IMR-90 (cell line): ENCODE data around the gene MAML3.

Source experiments
- POLR2A ChIP-seq: IDR thresholded peaks from 2 replicates; pipeline ENCODE4 v1.6.1; 2012; ENCODE audit warnings: mild to moderate bottlenecking, low read depth, low read length
- SMC3 ChIP-seq: fragments of 150-350 bp; IDR thresholded peaks from 2 replicates; pipeline ENCODE4 v1.6.1; 2016; ENCODE audit warnings: low read depth, mild to moderate bottlenecking, antibody characterized with exemption, low read length, moderate library complexity
- TF ChIP-seq, protein P1 (sequence below): conservative IDR thresholded peaks from 2 replicates; pipeline ENCODE4 v1.5.1; 2012; ENCODE audit warnings: mild to moderate bottlenecking, low read depth, low read length, improper control_type of control experiment

DNA sequence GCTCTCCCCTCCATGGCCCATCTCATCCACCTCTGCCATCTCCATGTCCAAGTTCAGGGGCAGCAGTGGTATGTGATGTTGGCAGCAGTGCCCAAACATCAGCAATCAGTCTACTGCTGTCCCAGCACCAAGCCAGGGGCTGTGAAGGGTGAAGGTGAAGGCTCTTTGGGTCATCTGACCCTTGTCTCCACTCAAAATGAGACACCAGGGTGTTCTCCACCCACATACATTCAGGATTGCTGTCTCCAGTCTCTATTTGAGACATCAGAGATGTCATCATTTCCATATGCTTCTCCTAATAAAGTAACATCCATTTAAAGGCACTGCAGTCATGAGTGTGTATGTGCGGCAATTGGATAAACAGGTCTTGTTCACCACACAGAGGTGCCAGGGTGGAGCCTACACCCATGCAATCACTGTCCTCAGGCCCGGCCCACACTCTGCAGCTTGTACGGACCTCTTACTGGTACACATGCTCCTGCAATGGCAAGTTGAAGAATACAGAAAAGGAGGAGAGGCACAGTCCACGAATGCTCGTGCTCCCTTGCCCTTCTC is 22.2 kb downstream of the MAML3 start:
- TF ChIP-seq, protein P1, sequence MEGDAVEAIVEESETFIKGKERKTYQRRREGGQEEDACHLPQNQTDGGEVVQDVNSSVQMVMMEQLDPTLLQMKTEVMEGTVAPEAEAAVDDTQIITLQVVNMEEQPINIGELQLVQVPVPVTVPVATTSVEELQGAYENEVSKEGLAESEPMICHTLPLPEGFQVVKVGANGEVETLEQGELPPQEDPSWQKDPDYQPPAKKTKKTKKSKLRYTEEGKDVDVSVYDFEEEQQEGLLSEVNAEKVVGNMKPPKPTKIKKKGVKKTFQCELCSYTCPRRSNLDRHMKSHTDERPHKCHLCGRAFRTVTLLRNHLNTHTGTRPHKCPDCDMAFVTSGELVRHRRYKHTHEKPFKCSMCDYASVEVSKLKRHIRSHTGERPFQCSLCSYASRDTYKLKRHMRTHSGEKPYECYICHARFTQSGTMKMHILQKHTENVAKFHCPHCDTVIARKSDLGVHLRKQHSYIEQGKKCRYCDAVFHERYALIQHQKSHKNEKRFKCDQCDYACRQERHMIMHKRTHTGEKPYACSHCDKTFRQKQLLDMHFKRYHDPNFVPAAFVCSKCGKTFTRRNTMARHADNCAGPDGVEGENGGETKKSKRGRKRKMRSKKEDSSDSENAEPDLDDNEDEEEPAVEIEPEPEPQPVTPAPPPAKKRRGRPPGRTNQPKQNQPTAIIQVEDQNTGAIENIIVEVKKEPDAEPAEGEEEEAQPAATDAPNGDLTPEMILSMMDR: no peak
- no peak for TF ChIP-seq SMC3
- TF ChIP-seq POLR2A: no peak
